Psoas muscle (tissue), 8 donors: Measurements from ENCODE around the gene TRPM3. TPM values are rescaled to one million over a fixed set of nuclear protein-coding genes. Genes with fewer than 3 reads are reported as not detected.

Source experiments
- ATAC-seq, 4 donors: fragments of 200-7000 bp; cut with Tn5 transposase; one replicate each; pipeline ENCODE4 v1.9.1; 2020; ENCODE audit warnings: moderate library complexity in 3 of 4, mild to moderate bottlenecking in 2 of 4
- DNase-seq, 2 donors: peaks; one replicate each; pipeline ENCODE4 v3.0.0-alpha.2; 2020
- H3K27ac ChIP-seq: fragments of 200-600 bp; one replicate; pipeline ENCODE4 v1.8.0; 2022
- H3K27me3 ChIP-seq, 3 donors: fragments of 200-600 bp in 1 of 3; one replicate each; pipeline versions ENCODE4 v1.6.1 to v1.8.0; 2013 to 2022; ENCODE audit warnings: low read length in 2 of 3, mild to moderate bottlenecking in 2 of 3, moderate library complexity in 1 of 3; ENCODE audit not compliant: insufficient read depth in 3 of 3
- H3K36me3 ChIP-seq, 2 donors: fragments of 200-600 bp in 1 of 2; one replicate each; pipeline versions ENCODE4 v1.6.1 to v1.8.0; 2013 to 2022; ENCODE audit warnings: low read depth in 1 of 2, mild to moderate bottlenecking in 1 of 2, moderate library complexity in 1 of 2; ENCODE audit not compliant: insufficient read depth in 1 of 2
- H3K4me1 ChIP-seq: fragments of 200-600 bp; one replicate; pipeline ENCODE4 v1.8.0; 2022
- H3K4me3 ChIP-seq: fragments of 200-600 bp; one replicate; pipeline ENCODE4 v1.8.0; 2022; ENCODE audit warnings: mild to moderate bottlenecking
- H3K9me3 ChIP-seq: fragments of 200-600 bp; one replicate; pipeline ENCODE4 v1.8.0; 2022
- WGBS, 3 donors: extraction: QIAGEN DNeasy Blood & Tissue Kit; methylation state at CpG; one replicate each; pipeline versions ENCODE4 v1.1.6 to v1.1.7; 2013; 5-methylcytosine and 5-hydroxymethylcytosine counted together
- intact Hi-C, 2 donors: fragments of 100-400 bp; cut with DNase I; formaldehyde crosslinking; loops; one replicate each; pipeline versions ENCODE4 v1.11.0 to v1.14.2; 2022
- polyA plus RNA-seq, 3 donors: library from polyadenylated mRNA; stranded (reverse); fragments of 200-250 nt; gene quantifications; one replicate each; pipeline ENCODE4 v1.2.3, GENCODE V29; 2013
- total RNA-seq, 4 donors: library from RNA; stranded (reverse); fragmentation: NEBNext Ultra II Directional in 2 of 4; extraction: Animal tissue kit (Norgen Biotek cat#: 25700) in 2 of 4; gene quantifications; one replicate each; pipeline versions ENCODE4 v1.2.1 to v1.2.4, GENCODE V29; 2021 to 2023
- TF ChIP-seq, protein P1 (sequence below): fragments of 200-600 bp; IDR thresholded peaks from one replicate; pipeline ENCODE4 v1.8.0; 2022; ENCODE audit warnings: antibody characterized with exemption
- donor health status: healthy with polysubstance abuse.
- donor health status: DM: no; HTN: no; CAD: no; lungs with moderate emphysema.
- donor health status: Bipolar disorder and iron deficiency.
- donor health status: healthy.
- donor health status: DM: yes; HTN: yes; CAD: no.
- donor health status: DM: no; HTN: no; CAD: no.
- donor health status: DM: no; HTN: no; CAD: no.
- donor health status: DM: yes; HTN: yes; CAD: no.

The TRPM3 gene
- total and polyA plus RNA-seq, 7 donors: 0.01 to 0.16 (median 0.06) TPM; not detected in 3

DNA sequence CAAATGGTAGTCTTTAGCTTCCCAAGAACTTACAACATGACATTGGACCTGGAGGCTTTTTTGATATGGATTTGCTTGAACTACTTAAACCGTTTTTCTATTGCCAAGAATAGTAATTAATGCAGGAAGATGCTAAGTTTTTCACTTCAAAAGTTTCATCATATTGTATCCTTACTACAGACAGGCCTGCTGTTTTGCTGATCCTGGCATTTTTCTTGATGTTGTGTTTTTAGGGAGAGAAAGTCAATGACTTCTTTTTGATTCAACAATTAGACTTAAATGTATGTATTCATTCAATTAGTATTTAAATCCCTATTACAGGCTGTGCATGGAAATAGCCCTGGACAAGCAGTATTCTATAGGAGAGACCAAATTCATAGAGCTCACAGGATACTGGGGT, 172.7 kb downstream of the TRPM3 start:
- no peak for DNase-seq
- ATAC-seq: no peak
- TF ChIP-seq, protein P1, sequence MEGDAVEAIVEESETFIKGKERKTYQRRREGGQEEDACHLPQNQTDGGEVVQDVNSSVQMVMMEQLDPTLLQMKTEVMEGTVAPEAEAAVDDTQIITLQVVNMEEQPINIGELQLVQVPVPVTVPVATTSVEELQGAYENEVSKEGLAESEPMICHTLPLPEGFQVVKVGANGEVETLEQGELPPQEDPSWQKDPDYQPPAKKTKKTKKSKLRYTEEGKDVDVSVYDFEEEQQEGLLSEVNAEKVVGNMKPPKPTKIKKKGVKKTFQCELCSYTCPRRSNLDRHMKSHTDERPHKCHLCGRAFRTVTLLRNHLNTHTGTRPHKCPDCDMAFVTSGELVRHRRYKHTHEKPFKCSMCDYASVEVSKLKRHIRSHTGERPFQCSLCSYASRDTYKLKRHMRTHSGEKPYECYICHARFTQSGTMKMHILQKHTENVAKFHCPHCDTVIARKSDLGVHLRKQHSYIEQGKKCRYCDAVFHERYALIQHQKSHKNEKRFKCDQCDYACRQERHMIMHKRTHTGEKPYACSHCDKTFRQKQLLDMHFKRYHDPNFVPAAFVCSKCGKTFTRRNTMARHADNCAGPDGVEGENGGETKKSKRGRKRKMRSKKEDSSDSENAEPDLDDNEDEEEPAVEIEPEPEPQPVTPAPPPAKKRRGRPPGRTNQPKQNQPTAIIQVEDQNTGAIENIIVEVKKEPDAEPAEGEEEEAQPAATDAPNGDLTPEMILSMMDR: no peak
- Histone ChIP-seq H3K27ac (no peak overlapping the region), H3K4me1 (no peaks in the 10 kb centered on the region), H3K4me3 (no peak overlapping the region), H3K27me3 (no peaks in the 10 kb centered on the region), H3K9me3 (no peaks in the 10 kb centered on the region), H3K36me3 (no peaks in the 10 kb centered on the region)
- intact Hi-C loops: no loop called here
- 32 to 47% (median 40%) methylated on average over 1 of the region's 1 CpG for WGBS, 3 donors

- TF ChIP-seq, protein P1: no peak
- Histone ChIP-seq H3K4me1 (no peaks in the 10 kb centered on the region), H3K36me3 (no peaks in the 10 kb centered on the region), H3K27ac (no peak overlapping the region), H3K27me3 (no peaks in the 10 kb centered on the region), H3K9me3 (no peaks in the 10 kb centered on the region), H3K4me3 (no peak overlapping the region)
- intact Hi-C loops: no loop called here
- 17 to 40% (median 25%) methylated on average over 2 of the region's 2 CpGs for WGBS, 3 donors
- DNase-seq (no peak), ATAC-seq (no peak)
Measured at GRCh38 chr9:70947511-70947910, 173.9 kb downstream of the TRPM3 start.

DNA sequence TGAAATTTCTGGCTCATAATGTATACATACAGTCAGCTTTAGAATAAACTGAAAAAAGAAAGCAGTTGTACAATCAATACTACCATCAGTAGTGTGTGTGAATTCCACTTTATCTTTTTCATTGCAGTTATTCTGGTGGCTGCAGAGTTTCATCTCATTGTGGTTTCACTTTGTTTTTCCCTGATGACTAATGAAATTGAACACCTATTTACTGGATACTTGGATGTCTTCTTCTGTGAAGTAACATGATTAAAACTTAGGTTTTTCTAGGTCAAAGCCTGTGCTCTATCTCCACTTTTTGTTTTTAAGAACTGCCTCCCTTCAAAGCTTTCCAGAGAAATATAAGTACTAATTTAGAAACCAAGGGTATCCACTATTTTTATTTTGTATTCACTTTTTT, 174.3 kb downstream of the TRPM3 start:
- H3K4me1 ChIP-seq: no peaks in the 10 kb centered on the region
- ATAC-seq (no peak), DNase-seq (no peak)
- no peaks in the 10 kb centered on the region for H3K9me3 ChIP-seq
- intact Hi-C loops: no loop called here
- no peak overlapping the region for H3K27ac ChIP-seq
- H3K36me3 ChIP-seq: no peaks in the 10 kb centered on the region
- TF ChIP-seq, protein P1: no peak
- no peaks in the 10 kb centered on the region for H3K27me3 ChIP-seq
- H3K4me3 ChIP-seq: no peak overlapping the region

- TF ChIP-seq, protein P1: no peak
- DNase-seq (no peak), ATAC-seq (no peak)
- intact Hi-C loops: no loop called here
- H3K4me1 ChIP-seq: no peaks in the 10 kb centered on the region
- H3K27ac ChIP-seq: no peak overlapping the region
- no peaks in the 10 kb centered on the region for H3K9me3 ChIP-seq
- no peak overlapping the region for H3K4me3 ChIP-seq
- H3K36me3 ChIP-seq: no peaks in the 10 kb centered on the region
- no peaks in the 10 kb centered on the region for H3K27me3 ChIP-seq
Measured at GRCh38 chr9:70945301-70945700, 176.1 kb downstream of the TRPM3 start.

DNA sequence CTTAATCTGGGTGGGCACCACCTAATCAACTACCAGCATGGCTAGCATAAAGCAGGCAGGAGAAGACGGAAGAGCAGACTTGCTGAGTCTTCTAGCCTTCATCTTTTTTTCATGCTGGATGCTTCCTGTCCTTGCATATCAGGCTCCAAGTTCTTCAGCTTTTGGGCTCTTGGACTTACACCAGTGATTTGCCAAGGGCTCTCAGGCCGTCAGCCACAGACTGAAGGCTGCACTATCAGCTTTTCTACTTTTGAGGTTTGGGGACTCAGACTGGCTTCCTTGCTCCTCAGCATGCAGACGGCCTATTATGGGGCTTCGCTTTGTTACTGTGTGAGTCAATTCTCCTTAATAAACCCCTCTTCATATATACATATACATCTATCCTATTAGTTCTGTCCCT, 180.2 kb downstream of the TRPM3 start:
- H3K4me1 ChIP-seq: no peaks in the 10 kb centered on the region
- no peak for DNase-seq
- ATAC-seq: no peak
- 54 to 68% (median 58%) methylated on average over 4 of the region's 4 CpGs for WGBS, 3 donors
- no peak overlapping the region for H3K27ac ChIP-seq
- intact Hi-C loops: no loop called here
- H3K4me3 ChIP-seq: no peak overlapping the region
- no peaks in the 10 kb centered on the region for H3K36me3 ChIP-seq
- H3K27me3 ChIP-seq: no peaks in the 10 kb centered on the region
- no peaks in the 10 kb centered on the region for H3K9me3 ChIP-seq
- TF ChIP-seq, protein P1: no peak
